GM19324 (cell line): ENCODE measurements around the gene TOP3A.
"Not testable (repeated sequence)": the region's sequence is repeated elsewhere in the genome, so short reads cannot be mapped to it uniquely, and the experiment has no call there.

Experiments used
- ATAC-seq: cut with Tn5 transposase; IDR thresholded peaks from one replicate; pipeline ENCODE4 v1.9.1; 2021; ENCODE audit warnings: mild to moderate bottlenecking, moderate library complexity; ENCODE audit not compliant: unreplicated experiment, low FRiP score

The TOP3A gene

GRCh38 chr17:18314731-18315561 is at the start of gene TOP3A, which contains the start of gene SMCR8:
Gene TOP3A (minus strand): TSS chr17:18314994. CDS start chr17:18314778, 216 bp downstream.
Gene SMCR8 (plus strand): TSS chr17:18315293. CDS start chr17:18315790, 497 bp downstream.
- ATAC-seq, result peak; percentile 84

GRCh38 chr17:18364166-18364565 is 49.4 kb upstream of the TOP3A start:
- no peak for ATAC-seq

DNA sequence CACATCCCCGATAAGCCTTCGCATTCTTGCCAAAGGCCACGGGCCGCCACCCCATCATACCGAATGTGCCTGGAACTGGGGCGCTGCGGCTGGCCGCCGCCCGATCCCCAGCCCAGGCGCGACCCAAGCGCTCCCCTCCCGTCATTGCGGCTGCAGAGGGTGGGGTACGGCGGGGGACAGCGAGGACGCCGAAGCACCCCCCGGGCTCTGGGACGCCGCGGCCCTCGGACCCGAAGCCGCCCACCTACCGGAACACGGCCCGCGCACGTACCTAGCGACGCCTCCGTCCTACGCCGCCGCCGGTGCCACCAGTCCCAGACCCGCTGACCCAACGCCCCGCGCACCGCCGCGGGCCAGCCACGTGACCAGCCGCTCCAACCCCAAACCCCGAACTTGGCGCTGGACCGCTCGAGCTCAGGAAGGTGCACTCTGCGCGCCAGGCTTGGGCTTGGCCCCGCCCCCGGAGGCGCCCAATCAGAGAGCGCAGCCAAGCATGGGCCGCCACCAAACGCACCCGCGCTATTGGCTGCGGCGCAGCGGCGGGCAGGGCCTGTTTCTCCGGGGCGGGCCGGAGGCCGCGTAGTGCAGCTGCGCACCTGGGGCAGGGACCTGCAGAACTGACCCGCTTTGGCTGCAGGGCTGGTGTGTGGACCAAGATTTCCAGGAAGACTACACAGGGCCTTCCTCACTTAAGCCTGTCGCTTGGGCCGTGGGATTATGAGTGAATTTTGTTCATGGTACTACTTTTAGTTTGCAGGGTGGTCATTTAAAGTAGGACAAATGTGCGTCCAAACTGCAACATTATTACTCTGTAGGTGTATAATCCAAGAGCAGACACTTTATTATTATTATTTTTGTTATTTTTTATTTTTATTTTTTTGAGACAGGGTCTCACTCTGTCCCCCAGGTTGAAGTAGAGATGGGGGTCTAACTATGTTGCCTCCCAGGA is 48.6 kb upstream of the TOP3A start, which contains the start of gene SHMT1:
Gene SHMT1 (minus strand): TSS at position 450 of the 949 bp plus-strand sequence. CDS start 7,569 bp downstream, outside the sequence.
- ATAC-seq, result peak; percentile 97

DNA sequence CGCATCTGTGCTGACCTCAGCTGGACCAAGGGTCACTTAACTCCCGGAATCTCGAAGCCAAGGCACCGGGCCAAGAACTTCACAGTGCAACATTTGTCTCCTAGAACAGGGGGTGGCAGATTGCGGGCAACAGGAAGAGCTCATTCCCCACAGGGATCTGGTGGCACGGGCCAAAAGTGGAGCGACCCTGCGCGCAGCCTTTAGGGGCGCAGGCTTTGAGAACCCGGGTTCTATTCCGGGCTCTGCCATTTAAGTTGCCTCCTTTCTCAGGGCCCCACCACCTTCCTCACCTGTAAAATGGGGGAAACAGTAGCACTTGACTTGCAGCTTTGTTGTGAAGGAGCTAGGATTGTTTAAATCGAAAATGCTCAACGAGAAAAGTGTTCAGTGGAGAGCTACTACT is 47.9 kb upstream of the TOP3A start:
- ATAC-seq, result no peak

- no peak for ATAC-seq
Measured at GRCh38 chr17:18361837-18362697, 47.3 kb upstream of the TOP3A start.

- no peak for ATAC-seq
Measured at GRCh38 chr17:18360518-18360917, 45.7 kb upstream of the TOP3A start.

GRCh38 chr17:18356624-18357023 is 41.8 kb upstream of the TOP3A start:
- ATAC-seq, result no peak

DNA sequence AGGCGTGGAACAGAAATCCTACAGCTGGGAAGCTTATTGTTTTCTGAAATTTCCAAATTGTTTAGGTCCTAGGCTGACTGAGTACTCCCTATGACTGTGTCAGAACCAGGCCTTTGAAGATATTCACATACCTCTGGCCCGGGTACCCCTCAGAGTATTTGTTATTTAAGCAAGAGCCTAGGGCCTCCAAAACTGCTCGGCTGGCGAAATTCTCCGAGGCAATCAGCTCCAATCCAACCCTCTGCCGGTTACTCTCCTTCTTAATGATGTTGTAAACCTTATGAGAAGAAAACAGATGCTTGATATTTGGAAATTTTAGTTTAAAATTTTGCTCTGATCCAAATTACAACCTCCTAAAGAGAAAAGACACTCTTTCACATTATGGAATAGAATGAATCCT is 38.7 kb upstream of the TOP3A start:
- ATAC-seq, result no peak

- ATAC-seq, result no peak
Measured at GRCh38 chr17:18344021-18344420, 29.2 kb upstream of the TOP3A start.

GRCh38 chr17:18339933-18340332 is 25.1 kb upstream of the TOP3A start:
- ATAC-seq, result no peak

DNA sequence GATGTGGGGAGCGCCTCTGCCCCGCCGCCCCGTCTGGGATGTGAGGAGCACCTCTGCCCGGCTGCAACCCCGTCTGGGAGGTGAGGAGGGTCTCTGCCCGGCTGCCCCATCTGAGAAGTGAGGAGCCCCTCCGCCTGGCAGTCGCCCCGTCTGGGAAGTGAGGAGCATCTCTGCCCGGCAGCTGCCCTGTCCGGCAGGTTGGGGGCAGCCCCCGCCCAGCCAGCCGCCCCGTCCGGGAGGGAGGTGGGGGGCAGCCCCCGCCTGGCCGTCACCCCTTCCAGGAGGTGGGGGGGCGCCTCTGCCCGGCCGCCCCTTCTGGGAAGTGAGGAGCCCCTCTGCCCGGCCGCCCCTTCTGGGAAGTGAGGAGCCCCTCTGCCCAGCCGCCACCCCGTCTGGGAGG is 23.4 kb upstream of the TOP3A start:
- not testable (repeated sequence) for ATAC-seq

- no peak for ATAC-seq
Measured at GRCh38 chr17:18332909-18333489, 18.2 kb upstream of the TOP3A start.

DNA sequence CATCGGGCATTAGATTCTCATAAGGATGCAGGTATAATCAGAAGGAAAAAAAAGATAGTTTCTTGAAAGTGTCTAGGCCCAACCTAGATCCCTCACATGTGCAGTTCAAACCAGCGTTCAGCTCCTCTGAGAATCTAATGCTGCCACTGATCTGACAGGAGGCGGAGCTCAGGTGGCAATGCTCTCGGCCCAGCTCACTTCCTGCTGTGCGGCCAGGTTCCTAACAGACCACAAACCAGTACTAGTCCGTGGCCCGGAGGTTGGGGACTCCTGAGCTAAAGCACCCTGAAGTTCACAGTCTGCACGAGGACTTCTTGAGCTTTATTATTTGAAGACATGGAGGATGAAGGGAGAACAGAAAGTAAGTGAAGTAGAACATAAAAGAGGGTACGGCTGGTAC is 17.1 kb upstream of the TOP3A start:
- no peak for ATAC-seq

DNA sequence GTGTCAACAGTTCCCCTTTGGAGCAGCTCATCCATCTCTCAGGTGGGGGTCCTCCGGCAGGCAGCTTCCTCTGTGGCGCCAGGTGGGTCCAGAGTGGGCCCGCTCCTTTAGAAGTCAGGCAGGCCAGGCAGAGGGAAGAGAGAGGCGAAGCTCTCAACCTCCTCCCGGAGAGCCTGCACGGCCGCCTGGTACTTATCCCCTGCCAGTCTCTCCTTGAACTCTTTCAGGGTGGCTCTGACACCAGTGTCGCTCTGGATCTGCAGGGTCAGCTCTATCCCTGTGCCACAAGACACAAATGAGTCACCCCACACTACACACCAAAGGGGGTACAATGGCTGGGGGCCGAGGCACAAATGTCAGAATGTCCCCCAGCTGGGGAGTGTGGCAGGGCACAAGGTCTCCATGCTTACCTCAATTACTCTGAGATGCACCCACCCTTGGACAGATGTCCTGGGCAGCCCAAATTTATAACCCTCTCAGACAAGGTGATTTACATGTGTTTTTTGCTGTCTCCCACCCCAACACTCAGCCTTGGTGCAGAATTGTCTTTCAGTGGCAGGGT is 13.9 kb upstream of the TOP3A start:
- ATAC-seq, result no peak

- no peak for ATAC-seq
Measured at GRCh38 chr17:18327556-18327955, 12.8 kb upstream of the TOP3A start.

GRCh38 chr17:18327093-18327492 is 12.3 kb upstream of the TOP3A start:
- no peak for ATAC-seq

DNA sequence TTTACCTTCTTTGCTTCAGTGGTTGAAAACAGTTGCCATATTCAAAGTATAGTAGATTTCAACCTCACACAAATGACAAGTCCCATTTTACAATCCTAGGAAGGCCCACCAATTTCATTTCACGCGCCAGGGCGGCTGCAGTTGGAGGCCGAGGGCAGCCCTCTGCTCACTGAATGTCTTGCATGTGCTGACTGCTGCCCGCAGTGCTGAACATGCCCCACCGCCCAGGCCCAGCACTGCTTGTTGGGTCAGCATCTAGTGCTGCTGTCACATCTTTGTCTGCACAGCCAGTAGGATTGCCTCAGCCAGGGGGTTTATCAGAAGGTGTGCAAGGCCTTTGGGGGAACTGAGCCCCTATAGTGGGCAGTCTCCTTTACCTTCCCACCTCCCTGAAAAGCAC is 11.8 kb upstream of the TOP3A start:
- ATAC-seq, result no peak

GRCh38 chr17:18326039-18326438 is 11.2 kb upstream of the TOP3A start:
- ATAC-seq, result no peak
